HG03469 (cell line): ENCODE data around the gene IGSF9B.
A peak's percentile ranks its signal among the peaks of the same experiment; 100 is the strongest.

Source experiments
- ATAC-seq: cut with Tn5 transposase; IDR thresholded peaks from one replicate; pipeline ENCODE4 v1.9.1; 2021; ENCODE audit warnings: mild to moderate bottlenecking, moderate library complexity, moderate number of reproducible peaks; ENCODE audit not compliant: unreplicated experiment

IGSF9B gene

DNA sequence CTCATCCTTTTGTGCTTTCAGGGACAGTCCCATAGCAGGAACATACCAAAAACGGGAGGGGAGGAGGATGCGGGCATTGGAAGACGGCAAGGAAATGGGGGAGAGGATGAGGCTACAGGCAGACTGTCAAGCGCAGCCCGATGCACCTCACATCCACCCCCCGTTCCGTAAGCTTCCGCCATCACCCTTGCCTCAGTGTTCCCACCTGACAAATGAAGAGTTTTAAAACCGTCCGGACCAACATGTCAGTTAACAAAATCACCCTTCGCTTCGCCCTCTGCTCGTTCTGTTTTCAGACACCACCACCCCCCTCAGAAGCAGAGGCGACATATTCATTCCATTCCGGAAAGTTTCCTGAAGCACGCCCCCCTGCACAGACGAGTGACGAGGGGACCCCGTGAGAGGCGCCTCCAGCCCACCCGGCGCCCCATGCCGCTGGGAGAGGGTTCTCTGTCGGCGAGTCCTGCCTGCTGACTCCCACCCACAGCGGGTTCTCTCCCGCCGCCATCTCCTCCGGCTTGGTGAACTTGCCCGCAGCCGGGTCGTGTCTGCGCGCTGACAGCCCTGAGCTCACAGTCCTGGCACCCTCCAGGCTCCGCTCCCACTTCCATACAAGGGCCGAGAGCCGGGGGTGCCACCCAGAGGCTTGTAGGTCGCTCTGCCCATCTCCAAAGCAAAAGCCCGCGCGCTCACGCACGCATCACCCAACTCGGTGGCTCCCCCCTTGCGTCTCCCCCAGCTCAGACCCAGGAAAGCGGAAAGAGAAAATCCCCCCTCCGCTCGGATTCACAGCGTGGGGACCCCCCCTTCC is 1.5 kb downstream of the IGSF9B start:
- no peak for ATAC-seq

DNA sequence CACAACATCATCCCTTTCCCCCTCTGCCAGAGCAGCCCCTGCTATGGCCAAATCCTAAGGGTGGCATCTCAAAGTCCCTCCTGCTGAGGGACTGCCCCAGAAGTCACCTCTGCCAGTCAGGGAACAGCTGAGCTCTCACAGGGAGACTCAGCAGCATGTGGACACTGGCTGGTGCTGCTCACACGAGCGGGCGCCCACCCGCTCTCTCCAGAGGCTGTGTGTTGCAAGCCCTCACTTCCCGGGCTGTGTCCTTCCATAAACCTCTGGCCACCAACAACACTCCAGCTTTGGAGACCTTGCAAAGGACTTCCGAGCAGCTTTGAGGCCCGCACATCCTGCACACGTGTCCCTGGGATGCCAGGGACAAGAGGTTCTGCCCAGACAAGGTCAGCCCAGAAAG is 2.8 kb downstream of the IGSF9B start:
- no peak for ATAC-seq

DNA sequence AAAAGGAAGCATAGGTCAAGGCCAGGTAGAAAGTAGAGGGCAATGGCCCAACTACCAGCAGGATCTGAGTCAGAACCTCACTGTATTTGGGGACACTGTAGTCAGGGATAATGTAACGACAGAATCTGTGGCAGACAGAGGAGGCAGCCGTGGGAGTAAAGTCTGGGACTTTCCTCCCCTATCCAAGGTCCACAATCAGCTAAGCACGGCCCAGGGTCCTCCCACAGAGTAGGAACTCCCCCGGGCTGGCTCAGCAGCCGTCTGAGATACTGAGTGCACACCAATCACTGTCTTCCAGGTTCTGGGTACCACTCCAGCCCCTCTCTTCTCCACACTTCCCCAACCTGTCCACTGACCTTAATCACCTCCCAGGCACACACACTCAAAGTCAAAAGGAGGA is 3.2 kb downstream of the IGSF9B start:
- ATAC-seq, result no peak

DNA sequence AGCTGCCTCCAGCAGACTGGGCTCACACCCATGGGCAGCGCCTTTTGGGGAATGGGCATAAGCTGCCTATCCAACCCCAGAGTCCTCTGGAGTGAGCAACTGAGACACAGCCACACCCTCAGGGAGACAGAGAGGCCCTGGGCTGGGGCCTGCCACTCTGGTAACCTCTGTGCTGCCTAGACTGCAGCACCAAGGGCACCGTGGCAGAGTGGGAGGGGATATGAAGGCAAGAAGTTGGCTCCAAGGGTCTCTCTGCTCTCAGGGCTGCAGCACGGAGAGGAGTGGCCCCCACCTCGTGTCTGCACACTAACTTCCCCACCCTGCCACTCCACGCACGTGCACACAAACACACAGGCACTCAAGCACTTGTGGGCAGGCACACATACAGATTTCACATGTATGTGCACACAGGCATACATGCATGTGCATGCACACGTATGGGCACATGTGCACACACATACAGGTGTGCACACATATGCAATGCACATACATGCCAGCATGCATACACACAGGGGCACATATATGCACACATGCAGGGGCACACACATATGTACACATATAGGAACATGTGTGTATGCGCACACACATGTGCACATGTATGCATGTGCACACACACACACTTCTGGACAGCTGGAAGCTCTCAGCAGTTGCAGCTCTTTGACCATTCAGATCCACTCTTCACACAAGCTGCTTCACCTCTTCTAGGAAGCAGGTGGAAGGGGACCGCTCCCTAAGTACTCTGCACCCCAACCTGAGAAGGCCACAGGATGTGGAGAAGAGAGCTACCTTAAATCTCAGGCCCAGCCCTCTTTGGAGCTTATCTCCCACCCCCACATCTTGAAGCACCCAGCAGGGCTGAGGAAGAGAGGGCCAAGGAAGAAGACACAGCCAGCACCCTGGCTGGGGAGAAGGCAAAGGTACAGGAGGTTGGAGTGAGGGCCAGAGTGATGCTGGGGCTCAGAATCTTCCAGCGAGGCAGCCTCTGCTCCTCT is 4.3 kb downstream of the IGSF9B start:
- no peak for ATAC-seq

DNA sequence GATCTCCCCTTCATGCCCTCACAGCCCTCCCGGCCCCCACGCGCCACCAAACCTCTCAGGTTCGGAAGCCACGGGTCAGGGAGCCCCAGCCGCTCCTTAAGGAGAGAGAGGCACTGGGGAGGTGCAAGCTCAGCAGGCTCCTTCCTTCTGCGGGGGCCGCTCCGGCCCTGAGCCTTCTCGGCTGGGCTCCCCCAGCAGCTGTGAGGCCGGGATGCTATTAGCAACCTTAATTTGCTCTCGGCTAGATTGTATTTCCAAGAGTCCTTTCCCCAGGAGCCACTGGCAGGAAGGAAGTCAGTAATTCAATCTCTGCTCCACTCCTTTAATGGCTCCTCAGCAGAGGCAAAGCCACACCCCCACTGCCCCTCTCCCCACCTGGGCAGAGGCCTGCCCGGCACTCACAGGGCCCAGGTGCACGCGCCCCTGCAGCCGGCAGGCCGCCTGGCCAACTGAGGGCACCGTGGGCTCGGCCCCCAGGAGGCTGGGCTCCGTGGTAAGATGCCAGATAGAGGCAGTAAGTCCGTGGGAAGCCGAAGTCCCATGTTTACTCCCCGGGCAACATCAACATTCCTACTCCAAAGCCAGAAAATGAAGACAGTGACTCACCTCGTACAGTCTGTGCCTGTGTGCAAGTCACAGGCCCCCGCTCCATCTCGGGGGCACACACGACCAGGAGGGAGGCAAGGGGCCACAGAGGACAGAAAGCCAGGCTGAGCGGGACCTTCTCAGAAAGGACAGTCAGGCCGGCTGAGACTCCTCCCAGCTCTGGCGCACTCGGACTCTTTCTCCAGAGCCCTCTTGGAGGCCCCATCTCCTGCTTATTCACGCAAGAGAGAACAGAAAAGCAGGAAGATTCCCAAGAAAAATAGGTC is 5.2 kb downstream of the IGSF9B start:
- no peak for ATAC-seq

DNA sequence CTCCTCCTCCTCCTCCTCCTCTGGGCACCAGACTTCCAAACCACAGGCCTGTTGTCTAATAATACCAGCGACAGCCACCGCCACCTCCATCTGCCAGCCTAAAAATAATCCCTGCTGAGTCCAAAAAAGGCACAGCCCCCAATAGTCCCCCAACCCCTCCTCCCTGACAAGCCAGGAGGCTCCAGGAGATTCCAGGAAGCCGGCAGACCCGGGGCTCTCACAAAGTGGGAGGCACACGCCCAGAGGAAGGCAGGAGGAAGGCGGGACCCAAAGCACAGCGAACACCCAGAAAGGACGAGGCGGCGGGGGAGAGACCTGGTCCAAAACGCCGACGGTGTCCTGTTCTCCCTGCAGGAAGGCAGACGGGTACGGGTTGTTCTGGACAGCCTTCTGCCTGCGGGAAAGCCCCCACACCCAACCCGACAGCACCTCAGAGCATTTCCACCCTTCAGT is 5.9 kb downstream of the IGSF9B start:
- ATAC-seq, result no peak

DNA sequence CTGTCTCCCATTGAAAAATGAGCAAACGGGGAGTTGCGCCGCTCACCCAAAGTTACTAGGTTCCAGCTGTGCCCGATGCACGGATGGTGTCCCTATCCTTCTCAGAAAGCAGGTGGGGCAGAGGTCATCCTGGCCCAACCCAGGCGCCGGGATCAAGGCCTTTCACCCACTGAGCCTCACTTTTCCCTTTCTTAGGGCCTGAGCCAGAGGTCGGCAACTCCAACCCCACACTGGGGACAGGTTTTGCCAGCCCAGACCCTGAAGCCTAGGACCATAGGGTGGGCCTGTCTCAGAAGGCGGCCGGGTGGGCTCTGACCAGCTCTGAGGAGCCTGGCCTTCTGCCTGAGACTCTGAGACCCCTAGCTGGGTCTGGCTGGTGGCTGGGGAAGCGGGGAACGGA is 6.3 kb downstream of the IGSF9B start:
- ATAC-seq, result no peak

DNA sequence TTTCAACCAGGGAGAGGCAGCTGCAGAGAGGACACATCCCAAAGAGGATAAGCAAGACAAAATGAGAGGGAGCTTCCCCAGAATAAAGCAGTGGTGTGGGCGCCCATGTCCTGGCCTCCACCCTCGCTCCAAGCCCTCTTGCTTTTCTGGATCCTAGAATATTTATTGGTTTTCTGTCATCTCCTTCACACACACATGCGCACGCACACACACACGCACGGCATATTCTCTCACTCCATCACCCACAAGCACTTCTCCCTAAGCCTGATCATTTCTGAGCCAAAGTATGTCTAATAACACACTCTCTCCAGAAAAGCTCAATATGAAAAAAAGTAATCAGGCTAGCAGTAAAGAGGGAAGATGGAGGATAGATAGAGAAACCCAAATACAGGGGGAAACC is 7.6 kb downstream of the IGSF9B start:
- no peak for ATAC-seq

DNA sequence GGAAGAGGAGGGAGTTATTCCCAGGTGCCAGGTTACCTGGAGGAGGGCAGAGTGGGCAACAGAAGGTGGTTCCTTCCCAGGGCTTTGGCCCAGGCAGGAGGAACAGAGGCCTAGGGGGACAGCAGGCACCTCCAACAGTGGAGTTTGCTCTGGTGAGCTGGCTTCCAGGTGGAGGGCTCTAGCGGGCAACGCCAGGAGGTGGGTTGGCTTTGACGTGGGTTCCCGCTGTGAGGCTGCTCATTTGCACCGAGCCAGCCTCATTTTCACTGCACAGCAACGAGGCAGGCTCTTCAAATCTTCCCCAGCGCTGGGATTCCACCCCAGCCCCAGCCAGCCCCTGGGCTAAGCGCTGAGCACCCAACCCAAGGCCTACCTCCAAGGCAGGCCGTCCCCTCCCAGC is 8.1 kb downstream of the IGSF9B start:
- no peak for ATAC-seq

DNA sequence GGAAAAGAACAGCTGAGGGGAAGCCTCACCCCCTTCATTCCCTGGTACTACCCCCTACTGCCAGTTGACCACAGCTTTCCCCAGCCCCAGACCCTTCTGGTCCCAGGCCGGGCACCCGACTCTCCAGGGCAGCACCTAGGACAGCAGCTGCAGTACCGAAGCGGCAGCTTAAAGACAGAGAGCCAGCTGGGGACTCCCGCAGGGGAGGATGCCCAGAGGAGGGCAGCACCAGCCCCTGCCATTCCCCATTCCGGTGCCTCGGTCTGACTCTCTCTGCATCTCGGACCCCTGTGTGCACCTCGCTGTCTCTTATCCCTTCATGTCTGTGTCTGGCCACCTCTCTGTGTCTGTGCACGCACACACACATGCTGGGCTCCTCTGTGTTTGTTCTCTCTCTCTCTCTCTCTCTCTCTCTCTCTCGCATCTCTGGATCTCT is 9.4 kb downstream of the IGSF9B start:
- ATAC-seq, result peak; percentile 67

DNA sequence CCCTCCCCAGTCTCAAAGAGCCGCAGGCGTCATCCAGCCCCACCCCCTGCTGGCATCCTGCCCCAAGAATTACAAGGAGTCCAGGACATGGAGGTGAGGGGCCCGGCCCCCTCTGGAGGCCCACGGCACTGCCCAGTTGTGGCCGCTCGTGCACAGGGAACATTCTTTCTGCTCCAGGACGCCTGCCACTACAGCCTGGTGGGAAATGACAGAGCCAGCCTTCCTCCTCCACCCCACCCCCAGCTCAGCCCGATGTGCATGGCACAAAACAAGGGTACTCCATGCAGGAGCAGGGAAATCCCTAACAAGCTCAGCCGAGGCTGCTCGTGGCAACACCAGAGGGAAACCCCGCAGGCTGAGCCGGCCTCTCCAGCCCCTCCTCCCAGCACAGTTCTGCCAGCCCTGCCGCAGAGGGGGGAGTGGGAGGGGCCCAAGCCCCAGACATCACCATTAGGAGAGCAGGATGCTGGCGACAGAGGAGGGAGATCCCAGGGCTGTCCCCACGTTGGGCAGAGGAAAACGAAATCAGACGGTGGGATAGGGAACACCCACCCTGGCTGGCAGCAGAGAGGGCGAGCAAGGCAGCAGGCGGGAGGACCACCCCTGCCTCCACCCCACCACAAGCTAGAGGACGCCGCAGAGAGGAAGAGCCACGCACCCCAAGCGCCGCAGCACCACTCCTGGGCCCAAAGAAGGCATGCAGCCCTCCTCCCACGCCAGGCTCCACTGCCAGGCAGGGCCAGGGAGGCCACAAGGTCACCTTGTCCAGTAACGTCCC is 10.0 kb downstream of the IGSF9B start:
- ATAC-seq, result no peak

DNA sequence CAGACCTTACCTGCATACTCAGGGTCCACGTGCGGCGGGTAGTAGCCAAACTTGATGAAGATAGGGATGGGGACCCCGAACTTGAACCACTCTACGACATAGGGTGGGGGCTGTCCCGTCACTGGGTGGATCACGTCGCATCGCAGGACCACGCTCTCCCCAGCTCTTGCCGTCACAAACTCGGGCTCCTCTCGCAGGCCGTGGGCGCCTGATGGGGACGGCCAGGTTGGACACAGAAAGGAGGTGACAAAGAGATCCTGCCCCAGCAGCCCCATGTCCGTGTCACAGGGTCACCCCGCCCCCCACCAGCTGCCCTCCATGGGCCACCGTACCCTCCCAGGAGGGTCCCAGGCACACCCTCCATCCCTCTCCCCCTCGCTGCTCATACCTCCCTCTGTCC is 10.7 kb downstream of the IGSF9B start:
- no peak for ATAC-seq

DNA sequence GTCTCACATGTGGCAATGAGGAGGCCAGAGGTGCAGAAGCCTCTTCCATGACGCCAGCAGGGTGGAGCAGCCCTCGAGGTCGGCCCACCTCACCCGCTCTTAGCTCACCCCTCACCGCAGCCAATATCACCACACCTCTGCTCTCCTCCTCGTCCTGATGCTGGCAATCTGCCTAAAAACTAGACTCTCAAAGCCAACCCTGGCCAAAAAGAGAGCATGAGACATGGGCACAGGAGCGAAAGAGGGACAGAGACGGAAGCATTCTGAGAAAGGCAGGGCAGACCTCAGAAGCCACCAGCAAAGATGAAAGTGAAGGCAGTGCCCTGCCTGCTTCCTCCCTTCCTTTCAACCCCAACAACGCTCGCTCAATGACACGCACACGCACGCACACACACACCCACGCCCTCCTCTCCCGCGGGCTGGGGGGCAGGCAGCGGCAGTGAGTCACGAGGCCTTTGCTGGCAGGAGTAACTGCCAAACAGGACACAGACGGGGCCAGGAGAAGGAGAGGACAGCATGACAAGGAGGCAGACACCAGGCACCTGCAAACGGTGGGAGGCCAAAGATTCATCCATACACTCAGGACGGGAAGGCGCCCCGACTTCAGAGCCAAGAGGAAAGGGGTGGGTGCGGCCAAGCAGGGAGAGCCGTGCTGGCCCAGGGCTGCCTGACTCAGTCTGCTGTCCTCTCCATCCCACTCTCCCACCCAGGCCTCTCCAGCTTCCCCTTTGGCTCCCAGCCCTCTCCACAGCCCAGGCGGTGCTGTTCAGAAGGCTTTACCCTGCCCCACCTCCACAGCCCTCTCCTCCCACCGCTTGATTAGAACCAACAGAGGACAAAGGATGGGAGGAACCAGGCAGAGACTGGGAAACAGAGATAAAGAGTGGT is 11.4 kb downstream of the IGSF9B start:
- ATAC-seq, result no peak

DNA sequence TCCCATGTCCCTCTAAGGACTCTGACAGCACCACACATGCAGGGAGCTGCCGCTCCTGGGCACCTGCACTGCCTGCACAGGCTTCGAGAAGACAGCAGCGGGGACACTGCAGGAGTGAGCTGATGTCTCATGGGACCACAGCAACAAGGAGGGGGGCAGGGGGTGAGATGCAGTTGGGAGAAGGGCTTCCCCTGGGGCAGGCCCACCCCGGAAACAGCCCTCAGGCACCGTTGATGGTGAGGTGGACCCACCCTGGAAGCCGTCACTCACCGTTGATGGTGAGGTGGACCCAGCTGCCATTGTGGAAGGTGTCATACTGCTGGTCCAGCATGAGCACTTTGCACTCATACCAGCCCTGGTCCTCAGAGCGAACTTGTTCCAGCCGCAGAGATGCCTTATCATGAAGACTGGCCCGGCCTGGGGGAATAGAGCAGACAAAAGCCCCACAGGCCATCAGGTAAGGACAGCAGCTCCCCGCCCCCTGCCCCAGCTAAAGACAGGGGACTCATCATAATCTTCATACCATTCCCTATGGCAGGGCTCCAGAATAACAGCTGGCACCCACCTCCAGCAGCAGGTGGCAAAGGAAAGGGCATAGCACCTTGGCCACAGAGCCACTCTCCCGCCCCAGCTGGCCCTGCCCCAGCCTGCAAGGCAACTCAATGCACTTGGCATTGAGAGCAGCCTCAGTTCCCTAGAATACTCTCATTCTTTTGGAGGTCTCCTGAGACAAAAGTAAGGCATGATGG is 12.6 kb downstream of the IGSF9B start:
- no peak for ATAC-seq

DNA sequence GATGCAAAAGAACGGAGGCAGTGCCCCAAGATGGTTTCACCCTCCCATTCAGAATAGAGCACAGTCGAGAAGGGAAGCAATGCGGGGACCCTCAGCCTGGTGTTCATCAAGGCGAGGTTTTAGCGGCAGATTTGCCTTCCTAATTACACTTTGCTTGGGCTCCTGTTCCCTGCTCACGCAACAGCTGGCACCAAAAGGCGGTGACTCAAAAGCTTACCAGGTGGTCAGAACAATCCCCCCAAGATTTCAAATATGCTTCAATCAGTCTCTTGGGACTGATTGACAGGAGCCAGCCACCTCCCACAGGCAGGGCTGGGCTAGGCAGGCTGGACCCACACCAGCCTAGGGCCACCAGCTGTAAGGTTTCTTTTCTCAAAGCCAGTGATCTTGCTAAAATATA is 14.2 kb downstream of the IGSF9B start:
- no peak for ATAC-seq

DNA sequence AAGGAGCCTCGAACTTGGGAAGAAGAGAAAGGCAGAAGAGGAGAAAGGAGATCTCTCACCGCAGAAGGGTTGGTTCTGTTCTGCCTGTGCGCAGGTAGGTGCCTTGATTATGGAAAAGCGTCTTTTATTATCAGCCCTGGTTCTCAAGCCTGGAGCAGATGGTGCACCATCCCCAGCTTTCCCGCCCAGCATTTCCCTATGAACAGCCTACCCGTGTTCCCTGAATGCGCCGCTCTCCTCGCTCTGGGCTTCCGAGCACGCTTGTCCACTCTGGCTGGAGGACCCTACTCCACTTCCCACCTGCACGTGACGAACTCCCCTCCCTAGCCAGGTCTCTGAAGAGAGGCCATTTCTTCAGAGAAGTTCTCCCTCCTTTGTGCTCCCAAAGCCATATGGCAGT is 15.2 kb downstream of the IGSF9B start:
- ATAC-seq, result no peak

DNA sequence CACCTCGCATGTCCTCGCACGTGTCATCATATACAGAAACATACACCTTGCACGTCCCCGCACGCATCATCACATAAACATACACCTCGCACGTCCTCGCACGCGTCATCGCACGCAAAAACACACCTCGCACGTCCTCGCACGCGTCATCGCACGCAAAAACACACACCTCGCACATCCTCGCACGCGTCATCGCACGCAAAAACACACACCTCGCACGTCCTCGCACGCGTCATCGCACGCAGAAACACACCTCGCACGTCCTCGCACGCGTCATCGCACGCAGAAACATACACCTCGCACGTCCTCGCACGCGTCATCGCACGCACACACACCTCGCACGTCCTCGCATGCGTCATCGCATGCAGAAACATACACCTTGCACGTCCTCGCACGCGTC is 16.7 kb downstream of the IGSF9B start:
- no peak for ATAC-seq

DNA sequence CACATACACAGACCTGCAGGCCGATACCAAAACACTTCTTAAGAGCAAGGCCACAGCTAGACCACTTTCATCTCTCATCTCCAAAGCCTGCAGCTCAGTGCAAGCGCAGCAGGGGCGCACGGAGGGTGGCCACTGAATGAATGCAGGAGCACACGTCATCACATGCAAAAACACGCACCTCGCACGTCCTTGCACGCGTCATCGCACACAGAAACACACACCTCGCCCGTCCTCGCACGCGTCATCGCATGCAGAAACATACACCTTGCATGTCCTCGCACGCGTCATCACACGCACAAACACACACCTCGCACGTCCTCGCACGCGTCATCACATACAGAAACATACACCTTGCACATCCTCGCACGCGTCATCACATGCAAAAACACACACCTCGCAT is 17.2 kb downstream of the IGSF9B start:
- no peak for ATAC-seq
